ENCODE measurements around the gene ANAPC5.

GRCh38 chr12:121288158-121288845 is 63.9 kb downstream of the ANAPC5 start:
- TF ChIP-seq, protein P1, sequence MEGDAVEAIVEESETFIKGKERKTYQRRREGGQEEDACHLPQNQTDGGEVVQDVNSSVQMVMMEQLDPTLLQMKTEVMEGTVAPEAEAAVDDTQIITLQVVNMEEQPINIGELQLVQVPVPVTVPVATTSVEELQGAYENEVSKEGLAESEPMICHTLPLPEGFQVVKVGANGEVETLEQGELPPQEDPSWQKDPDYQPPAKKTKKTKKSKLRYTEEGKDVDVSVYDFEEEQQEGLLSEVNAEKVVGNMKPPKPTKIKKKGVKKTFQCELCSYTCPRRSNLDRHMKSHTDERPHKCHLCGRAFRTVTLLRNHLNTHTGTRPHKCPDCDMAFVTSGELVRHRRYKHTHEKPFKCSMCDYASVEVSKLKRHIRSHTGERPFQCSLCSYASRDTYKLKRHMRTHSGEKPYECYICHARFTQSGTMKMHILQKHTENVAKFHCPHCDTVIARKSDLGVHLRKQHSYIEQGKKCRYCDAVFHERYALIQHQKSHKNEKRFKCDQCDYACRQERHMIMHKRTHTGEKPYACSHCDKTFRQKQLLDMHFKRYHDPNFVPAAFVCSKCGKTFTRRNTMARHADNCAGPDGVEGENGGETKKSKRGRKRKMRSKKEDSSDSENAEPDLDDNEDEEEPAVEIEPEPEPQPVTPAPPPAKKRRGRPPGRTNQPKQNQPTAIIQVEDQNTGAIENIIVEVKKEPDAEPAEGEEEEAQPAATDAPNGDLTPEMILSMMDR (IDR thresholded peaks at IDR 0.05), result no peak
- no peak for TF ChIP-seq POLR2A (IDR thresholded peaks at IDR 0.05)

Data from uterus (tissue), 2 donors.